HG02870 (cell line): ENCODE results near the gene MRAP.
"Not testable (repeated sequence)": the region's sequence is repeated elsewhere in the genome, so short reads cannot be mapped to it uniquely, and the experiment has no call there.

ENCODE experiments used
- ATAC-seq: cut with Tn5 transposase; IDR thresholded peaks from one replicate; pipeline ENCODE4 v1.9.1; 2021; ENCODE audit warnings: mild to moderate bottlenecking, moderate library complexity; ENCODE audit not compliant: unreplicated experiment

MRAP gene

GRCh38 chr21:32298658-32299081 is at the start of gene MRAP:
Gene MRAP (plus strand): TSS chr21:32298855. CDS start chr21:32298972, 117 bp downstream.
- ATAC-seq, result no peak

- ATAC-seq, result no peak
Measured at GRCh38 chr21:32249511-32250280, 49.0 kb upstream of the MRAP start.

- no peak for ATAC-seq
Measured at GRCh38 chr21:32252136-32252535, 46.5 kb upstream of the MRAP start.

DNA sequence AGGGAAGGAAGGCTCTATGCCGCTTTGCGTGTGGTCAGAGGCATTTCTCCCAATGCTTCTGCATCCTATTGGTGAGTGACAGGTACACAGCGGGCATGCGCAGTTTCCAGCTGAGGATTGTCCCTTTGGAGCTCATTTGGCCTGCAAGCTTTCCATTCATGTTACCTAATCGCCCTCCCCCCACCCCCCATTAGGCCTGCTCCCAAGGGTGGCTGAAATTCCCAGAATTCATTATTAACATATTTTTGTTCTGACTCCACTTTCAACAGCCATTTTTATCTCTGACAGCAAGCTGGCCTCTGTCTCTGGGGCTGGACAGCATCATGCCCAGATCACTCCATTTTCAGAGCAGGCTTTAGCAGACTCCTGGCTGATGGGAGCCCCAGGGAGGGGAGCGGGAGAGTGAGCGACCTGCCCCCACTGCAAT is 45.4 kb upstream of the MRAP start:
- no peak for ATAC-seq

DNA sequence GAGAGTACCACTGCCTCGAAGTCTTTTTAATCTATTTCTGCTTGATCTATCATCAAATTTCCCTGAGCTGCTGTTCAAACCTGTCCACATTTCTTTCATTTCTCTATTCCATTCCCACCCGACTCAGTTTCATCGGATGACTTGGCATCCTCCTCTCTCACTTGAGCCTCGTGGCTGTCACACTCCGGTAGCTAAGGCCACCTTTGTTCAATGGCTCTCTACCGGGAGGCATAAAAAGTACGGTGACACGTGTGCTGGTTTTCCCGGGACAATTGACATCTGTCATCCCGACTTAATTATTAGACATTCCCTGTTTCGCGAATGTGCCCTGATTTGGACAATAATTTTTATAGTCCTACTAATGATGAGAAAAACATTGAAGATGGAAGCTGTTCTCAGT is 42.4 kb upstream of the MRAP start:
- no peak for ATAC-seq

DNA sequence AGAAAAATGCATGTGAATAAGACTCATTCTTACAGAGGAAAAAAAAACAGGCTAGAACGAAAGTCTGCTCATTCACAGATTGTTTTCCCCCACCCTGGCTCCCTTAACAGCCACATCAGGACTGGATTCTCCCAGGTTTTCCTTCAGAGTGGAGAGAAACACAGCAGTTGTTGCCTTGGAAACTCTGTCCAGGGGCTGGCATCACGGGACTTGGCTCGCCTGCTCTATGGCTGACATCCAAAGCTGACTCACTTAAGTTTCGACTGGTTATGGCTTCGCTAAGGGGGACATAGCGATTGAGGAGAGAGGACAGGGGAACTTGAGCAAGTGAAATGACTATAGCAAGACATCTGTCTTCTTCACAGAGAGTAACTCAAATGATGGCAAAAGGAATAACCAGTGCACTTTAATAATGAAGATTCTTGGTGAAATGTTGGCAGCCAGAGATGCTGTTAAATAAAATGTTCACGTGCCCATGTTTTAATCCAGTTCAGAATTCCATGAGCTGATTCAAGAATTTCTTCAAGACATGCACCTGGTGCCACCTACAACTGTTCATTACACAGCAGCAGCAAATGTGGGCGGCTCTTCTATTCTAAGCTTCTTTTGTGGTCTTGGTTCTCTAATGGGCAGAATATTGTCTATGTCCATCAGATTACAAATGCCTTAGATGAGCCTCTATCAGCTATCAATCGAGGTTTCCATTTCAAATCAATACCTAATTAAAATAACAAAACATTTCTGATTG is 41.6 kb upstream of the MRAP start:
- no peak for ATAC-seq

DNA sequence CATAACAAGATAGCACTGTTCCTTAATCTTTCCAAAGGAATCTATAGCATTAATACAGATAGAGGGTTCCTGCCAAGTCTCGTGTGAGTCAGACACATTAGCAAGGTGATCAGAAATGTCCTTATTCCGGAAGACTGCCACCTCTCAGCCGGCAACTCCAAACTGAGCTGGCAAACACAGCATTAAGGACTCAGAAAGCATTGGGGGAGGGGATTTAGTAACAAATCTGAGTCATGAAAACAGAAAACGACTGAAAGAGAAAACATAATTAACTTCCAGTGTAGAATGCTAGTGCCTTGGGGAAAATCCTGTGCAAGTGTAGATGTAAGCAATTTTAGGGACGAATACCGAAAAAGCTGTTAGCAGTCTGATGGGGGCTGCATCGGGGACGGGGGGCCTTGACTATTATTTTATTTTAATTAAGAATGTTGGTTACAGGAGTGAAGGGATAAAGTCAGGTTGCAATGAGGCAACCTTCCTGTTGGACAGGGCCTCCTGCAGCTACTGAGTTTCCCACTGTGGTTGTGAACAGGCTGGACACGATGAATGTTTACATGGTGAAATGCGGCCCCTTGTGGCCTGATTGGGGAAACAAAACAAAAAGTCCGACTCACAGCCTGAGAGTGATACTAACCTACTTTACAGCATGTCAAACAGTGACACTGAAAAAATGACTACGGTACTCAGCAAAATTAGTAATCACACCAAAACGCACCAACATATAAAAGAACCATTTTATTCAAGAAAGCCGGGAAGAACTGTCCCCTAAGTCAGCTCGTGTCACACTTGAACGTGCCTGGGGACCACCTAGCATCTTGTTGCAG is 40.5 kb upstream of the MRAP start:
- ATAC-seq, result peak; percentile 79

DNA sequence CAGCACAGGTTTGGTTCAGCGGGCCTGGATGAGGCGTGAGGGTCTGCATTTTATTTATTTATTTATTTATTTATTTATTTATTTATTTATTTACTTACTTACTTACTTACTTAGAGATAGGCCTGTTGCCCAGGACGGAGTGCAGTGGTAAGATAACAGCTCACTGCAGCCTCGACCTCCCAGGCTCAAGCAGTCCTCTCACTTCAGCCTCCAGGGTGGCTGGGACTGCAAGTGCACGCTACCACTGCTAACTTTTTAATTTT is 39.9 kb upstream of the MRAP start:
- not testable (repeated sequence) for ATAC-seq

GRCh38 chr21:32260130-32260529 is 38.5 kb upstream of the MRAP start:
- ATAC-seq, result no peak

- ATAC-seq, result no peak
Measured at GRCh38 chr21:32261929-32262328, 36.7 kb upstream of the MRAP start.

- ATAC-seq, result not testable (repeated sequence)
Measured at GRCh38 chr21:32265321-32265720, 33.3 kb upstream of the MRAP start.

- no peak for ATAC-seq
Measured at GRCh38 chr21:32270748-32271147, 27.9 kb upstream of the MRAP start.

DNA sequence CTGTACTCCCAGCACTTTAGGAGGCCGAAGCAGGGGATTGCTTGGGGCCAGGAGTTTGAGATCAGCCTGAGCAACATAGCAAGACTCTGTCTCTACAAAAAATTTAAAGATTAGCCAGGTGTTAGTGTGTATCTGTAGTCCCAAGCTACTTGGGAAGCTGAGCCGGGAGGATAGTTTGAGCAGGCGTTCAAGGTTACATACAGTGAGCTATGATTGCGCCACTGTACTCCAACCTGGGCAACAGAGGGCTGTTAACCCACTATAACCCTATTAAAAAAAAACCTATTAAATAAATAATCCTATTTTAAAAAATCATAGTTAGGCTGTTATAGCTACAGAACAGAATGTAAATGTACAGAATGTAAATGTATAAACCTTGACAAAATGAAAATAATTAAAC is 22.0 kb upstream of the MRAP start:
- ATAC-seq, result no peak

GRCh38 chr21:32278103-32278502 is 20.6 kb upstream of the MRAP start:
- ATAC-seq, result no peak

DNA sequence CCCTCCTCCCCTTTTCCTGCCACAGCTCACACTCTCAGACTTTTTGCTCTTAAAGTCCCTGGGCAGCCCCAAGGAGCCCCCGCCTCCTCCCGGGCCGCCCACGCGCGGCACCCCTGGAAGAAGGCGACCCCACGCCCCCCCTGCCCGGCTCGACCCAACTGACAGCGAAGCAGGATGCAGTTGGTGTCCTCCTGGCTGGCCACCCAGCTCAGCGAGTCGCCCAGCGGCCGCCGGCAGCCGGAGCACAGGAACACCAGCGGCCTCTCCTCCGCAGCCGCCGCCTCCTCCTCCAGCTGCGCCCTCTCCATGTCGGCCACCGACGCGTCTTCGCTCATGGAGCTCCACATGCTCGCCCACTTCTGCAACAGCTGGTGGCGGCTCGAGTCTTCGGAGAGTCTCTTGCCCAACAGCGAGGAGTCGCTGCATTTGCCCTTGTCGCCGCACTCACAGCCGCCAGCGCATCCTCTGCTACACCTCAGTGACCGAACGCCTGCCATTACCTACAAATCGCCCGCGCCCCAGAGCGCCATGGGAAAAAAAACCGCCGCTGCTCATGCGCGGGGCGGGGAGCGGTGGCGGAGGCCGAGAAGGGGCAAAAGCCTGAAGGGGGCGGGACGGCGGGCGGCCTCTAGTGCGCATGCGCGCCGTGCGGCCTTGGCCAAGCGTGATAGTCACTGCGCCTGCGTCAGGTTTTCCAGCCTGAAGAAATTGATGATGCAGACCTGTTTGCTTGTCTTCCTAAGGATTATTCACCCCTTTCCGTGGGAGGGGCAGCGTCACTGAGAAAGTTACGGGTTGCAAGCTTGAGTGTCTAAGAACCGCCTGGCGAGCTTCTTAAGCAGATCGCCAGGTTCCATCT is 19.9 kb upstream of the MRAP start, which contains the start of gene MIS18A:
MIS18A (minus strand) TSS at position 532 of the 859 bp plus-strand sequence; CDS start at position 497, 35 bp downstream.
- peak; percentile 89 for ATAC-seq

DNA sequence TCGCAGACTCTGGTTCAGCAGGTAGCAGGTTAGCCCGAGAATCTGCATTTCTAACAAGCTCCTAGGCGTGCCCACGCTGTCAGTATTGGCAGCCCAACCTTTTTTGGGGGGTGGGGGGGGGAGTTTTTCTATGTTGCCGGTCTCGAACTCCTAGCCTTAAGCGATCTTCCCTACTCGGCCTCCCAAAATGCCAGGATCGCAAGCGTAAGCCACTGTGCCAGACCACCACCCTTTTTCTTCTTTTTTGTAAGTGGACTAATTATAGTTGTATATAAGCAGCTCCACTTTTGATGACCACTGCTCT is 19.3 kb upstream of the MRAP start:
- ATAC-seq, result peak; percentile 24

DNA sequence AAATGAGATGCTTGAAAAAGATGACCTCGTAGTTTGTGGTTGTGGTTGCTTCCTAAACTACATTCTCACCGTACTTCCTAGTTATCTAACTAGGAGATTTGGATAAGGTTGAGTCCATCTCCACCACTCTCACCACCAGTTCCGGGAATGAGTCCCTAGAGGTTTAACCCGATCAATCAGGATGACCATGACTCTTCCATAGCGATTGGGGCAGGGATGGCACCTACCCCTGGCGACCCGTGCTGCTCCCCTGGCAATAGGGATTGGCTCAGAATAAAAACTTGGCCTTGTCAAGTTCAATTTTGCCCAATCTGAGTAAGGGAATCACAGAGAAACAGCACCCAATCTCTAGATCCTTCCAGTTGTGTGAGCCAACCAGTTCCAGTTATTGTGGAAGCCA is 17.1 kb upstream of the MRAP start:
- ATAC-seq, result no peak

- ATAC-seq, result no peak
Measured at GRCh38 chr21:32282992-32283391, 15.7 kb upstream of the MRAP start.

DNA sequence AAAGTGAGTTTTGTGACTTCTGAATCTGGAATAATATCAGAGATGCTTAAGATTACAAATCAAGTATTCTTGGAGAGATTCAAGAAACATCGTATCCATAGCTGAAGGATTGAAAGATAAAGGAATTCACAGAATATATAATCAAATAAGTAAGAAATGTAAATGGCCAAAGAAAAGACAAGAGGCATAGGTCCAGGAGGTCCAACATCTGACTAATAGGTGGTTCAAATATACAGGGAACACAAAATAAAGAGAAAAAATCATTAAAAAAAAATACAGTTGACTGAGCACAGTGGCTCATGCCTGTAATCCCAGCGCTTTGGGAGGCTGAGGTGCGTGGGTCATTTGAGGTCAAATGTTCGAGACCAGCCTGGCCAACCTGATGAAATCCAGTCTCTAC is 13.2 kb upstream of the MRAP start:
- no peak for ATAC-seq

DNA sequence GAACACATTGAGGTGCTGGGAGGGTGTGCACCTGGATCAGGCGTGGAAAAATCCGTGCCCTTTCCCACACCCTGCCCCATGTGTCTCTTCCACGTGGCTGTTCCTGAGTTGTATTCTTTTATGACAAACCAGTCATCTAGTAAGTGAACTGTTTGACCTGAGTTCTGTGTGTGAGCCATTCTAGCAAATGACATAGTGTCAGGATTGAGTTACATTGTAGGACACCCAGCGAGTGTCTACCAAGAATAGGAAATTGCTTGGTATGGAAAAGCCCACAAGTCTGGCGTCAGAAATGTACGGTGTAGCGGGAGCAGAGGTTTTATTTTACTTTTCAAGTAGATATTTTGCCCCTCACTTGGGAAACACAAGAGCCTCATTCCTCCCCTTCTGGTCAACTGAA is 1.2 kb upstream of the MRAP start:
- no peak for ATAC-seq

GRCh38 chr21:32298148-32298559 is 501 bp upstream of the MRAP start:
- ATAC-seq, result no peak
